Measurements from ENCODE around the gene LRBA. TPM values are rescaled to one million over a fixed set of nuclear protein-coding genes. Genes with fewer than 3 reads are reported as not detected.

LRBA gene
- total RNA-seq, 1 donor from 2014 or later = 26.4 TPM

- Mint-ChIP-seq H3K9me3 (ENCODE audit: unreplicated experiment) (no peaks in the 10 kb centered on the region), H3K4me3 (ENCODE audit: unreplicated experiment) (no peak overlapping the region), H3K4me1 (ENCODE audit: low read depth, unreplicated experiment) (no peaks in the 10 kb centered on the region), H3K36me3 (ENCODE audit: unreplicated experiment) (no peaks in the 10 kb centered on the region), H3K27me3 (ENCODE audit: unreplicated experiment) (peaks cover 3% of the 10 kb centered on the region), H3K27ac (ENCODE audit: unreplicated experiment) (no peak overlapping the region)
- TF ChIP-seq CTCF (IDR thresholded peaks at IDR 0.05; ENCODE audit: partially characterized antibody, unreplicated experiment) = no peak
- no peak for DNase-seq
Measured at GRCh38 chr4:150421612-150422011, 593.5 kb downstream of the LRBA start.

DNA sequence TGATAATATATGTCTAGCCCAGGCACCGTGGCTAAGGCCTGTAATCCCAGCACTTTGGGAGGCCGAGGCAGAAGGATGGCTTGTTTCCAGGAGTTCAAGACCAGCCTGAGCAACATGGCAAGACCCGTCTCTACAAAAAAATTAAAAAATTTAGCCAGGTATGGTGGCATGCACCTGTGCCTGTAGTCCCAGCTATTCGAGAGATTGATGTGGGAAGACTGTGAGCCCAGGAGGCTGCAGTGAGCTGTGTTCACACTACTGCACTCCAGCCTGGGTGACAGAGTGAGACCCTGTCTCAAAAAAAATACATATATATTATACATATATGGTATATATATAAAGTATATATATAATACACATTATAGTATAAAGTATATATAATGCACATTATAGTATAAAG lies 595.1 kb downstream of the LRBA start:
- Mint-ChIP-seq H3K36me3 (ENCODE audit: unreplicated experiment) (no peaks in the 10 kb centered on the region), H3K9me3 (ENCODE audit: unreplicated experiment) (no peaks in the 10 kb centered on the region), H3K27ac (ENCODE audit: unreplicated experiment) (no peak overlapping the region), H3K4me3 (ENCODE audit: unreplicated experiment) (no peak overlapping the region), H3K27me3 (ENCODE audit: unreplicated experiment) (peaks cover 3% of the 10 kb centered on the region), H3K4me1 (ENCODE audit: low read depth, unreplicated experiment) (peaks cover 3% of the 10 kb centered on the region)
- no peak for DNase-seq
- TF ChIP-seq CTCF (IDR thresholded peaks at IDR 0.05; ENCODE audit: partially characterized antibody, unreplicated experiment) = no peak

GRCh38 chr4:150418757-150419410 lies 596.2 kb downstream of the LRBA start:
- H3K36me3 Mint-ChIP-seq (ENCODE audit: unreplicated experiment) = no peaks in the 10 kb centered on the region
- peaks cover 3% of the 10 kb centered on the region for H3K27me3 Mint-ChIP-seq (ENCODE audit: unreplicated experiment)
- H3K4me1 Mint-ChIP-seq (ENCODE audit: low read depth, unreplicated experiment) = peaks cover 3% of the 10 kb centered on the region
- no peak overlapping the region for H3K27ac Mint-ChIP-seq (ENCODE audit: unreplicated experiment)
- no peak for DNase-seq
- no peaks in the 10 kb centered on the region for H3K9me3 Mint-ChIP-seq (ENCODE audit: unreplicated experiment)
- H3K4me3 Mint-ChIP-seq (ENCODE audit: unreplicated experiment) = no peak overlapping the region
- TF ChIP-seq CTCF (IDR thresholded peaks at IDR 0.05; ENCODE audit: partially characterized antibody, unreplicated experiment) = no peak

DNA sequence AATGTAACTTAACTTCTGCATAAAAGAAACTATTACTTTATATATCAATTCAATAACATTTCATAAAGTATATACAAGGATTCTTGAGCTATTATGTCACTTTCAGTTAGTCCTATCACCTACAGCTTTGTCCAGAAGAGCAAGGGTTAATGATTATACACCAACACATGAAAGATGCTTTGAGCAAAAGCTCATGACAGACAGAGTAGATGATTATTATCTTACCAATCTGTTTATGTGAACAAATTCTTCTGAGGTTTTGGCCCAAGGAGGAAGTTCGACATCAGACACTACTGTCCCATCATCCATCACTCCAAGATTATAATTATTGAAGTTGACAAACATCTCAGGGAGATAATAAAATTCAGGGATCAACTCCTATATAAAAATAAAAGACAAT lies 599.9 kb downstream of the LRBA start:
- no peak for TF ChIP-seq CTCF (IDR thresholded peaks at IDR 0.05; ENCODE audit: partially characterized antibody, unreplicated experiment)
- Mint-ChIP-seq H3K9me3 (ENCODE audit: unreplicated experiment) (no peaks in the 10 kb centered on the region), H3K4me1 (ENCODE audit: low read depth, unreplicated experiment) (peaks cover 11% of the 10 kb centered on the region), H3K27me3 (ENCODE audit: unreplicated experiment) (peaks cover 3% of the 10 kb centered on the region), H3K36me3 (ENCODE audit: unreplicated experiment) (no peaks in the 10 kb centered on the region), H3K4me3 (ENCODE audit: unreplicated experiment) (no peak overlapping the region), H3K27ac (ENCODE audit: unreplicated experiment) (no peak overlapping the region)
- DNase-seq = no peak

- peaks cover 11% of the 10 kb centered on the region for H3K4me1 Mint-ChIP-seq (ENCODE audit: low read depth, unreplicated experiment)
- no peak for TF ChIP-seq CTCF (IDR thresholded peaks at IDR 0.05; ENCODE audit: partially characterized antibody, unreplicated experiment)
- no peaks in the 10 kb centered on the region for H3K9me3 Mint-ChIP-seq (ENCODE audit: unreplicated experiment)
- H3K27me3 Mint-ChIP-seq (ENCODE audit: unreplicated experiment) = no peaks in the 10 kb centered on the region
- DNase-seq = no peak
- H3K27ac Mint-ChIP-seq (ENCODE audit: unreplicated experiment) = peak overlapping the region; percentile 40
- H3K36me3 Mint-ChIP-seq (ENCODE audit: unreplicated experiment) = no peaks in the 10 kb centered on the region
- no peak overlapping the region for H3K4me3 Mint-ChIP-seq (ENCODE audit: unreplicated experiment)
Measured at GRCh38 chr4:150411520-150411919, 603.6 kb downstream of the LRBA start.

Measured in glutamatergic neuron (in vitro differentiated cells).